Common myeloid progenitor, CD34-positive (primary cell): ENCODE results near the gene PRKCSH.
"Not testable (repeated sequence)": the region's sequence is repeated elsewhere in the genome, so short reads cannot be mapped to it uniquely, and the experiment has no call there.

Source experiments
- CTCF ChIA-PET: fragments of 350-600 bp; sonication (Branson Sonifier 250); formaldehyde crosslinking; loops from one replicate; lab custom pipeline; 2021; ENCODE audit warnings: antibody characterized with exemption; lab: Charles Lee
- POLR2A ChIA-PET: fragments of 350-600 bp; sonication (Branson Sonifier 250); formaldehyde crosslinking; loops from one replicate; lab custom pipeline; 2021; ENCODE audit warnings: antibody characterized with exemption; lab: Charles Lee
- DNase-seq, 3 donors: peaks; one replicate each; pipeline versions ENCODE4 v3.0.0 to v3.0.0-alpha.2; 2013
- H3K27ac ChIP-seq, 2 experiments: 1 replicate in 1 of 2; 2 replicates in 1 of 2; pipeline ENCODE4 v1.7.0; 2013; ENCODE audit warnings: inconsistent platforms in 2 of 2, low read length in 2 of 2, mild to moderate bottlenecking in 2 of 2, low read depth in 1 of 2, moderate library complexity in 1 of 2; ENCODE audit not compliant: severe bottlenecking in 2 of 2, insufficient read depth in 1 of 2, poor library complexity in 1 of 2
- H3K27me3 ChIP-seq, 5 experiments: replicated peaks in 2 of 5; 1 replicate in 3 of 5; 2 replicates in 2 of 5; pipeline versions ENCODE4 v1.6.1 to v1.7.0; 2013; ENCODE audit warnings: low read length in 4 of 5, mild to moderate bottlenecking in 2 of 5, moderate library complexity in 2 of 5, inconsistent platforms in 1 of 5; ENCODE audit not compliant: insufficient read depth in 5 of 5, control insufficient read depth in 4 of 5
- H3K36me3 ChIP-seq, 4 experiments: 1 replicate in 2 of 4; 2 replicates in 2 of 4; pipeline versions ENCODE4 v1.6.1 to v1.7.0; 2013; ENCODE audit warnings: low read length in 3 of 4, control low read depth in 1 of 4, mild to moderate bottlenecking in 1 of 4; ENCODE audit not compliant: control insufficient read depth in 4 of 4, insufficient read depth in 4 of 4
- H3K4me1 ChIP-seq, 4 experiments: 1 replicate in 3 of 4; 2 replicates in 1 of 4; pipeline versions ENCODE4 v1.6.1 to v1.7.1; 2013; ENCODE audit warnings: low read length in 3 of 4, mild to moderate bottlenecking in 3 of 4, control low read depth in 1 of 4, inconsistent platforms in 1 of 4, moderate library complexity in 1 of 4; ENCODE audit not compliant: control insufficient read depth in 4 of 4, insufficient read depth in 4 of 4; ENCODE audit errors: control extremely low read depth in 1 of 4
- H3K4me3 ChIP-seq, 7 experiments: 1 replicate in 4 of 7; 2 replicates in 3 of 7; pipeline versions ENCODE4 v1.5.1 to v1.7.0; 2013; ENCODE audit warnings: mild to moderate bottlenecking in 7 of 7, low read length in 6 of 7, moderate library complexity in 6 of 7, inconsistent platforms in 2 of 7, low read depth in 2 of 7, control low read depth in 1 of 7; ENCODE audit not compliant: insufficient read depth in 4 of 7, control insufficient read depth in 1 of 7; ENCODE audit errors: extremely low read depth in 1 of 7
- H3K9me3 ChIP-seq, 5 experiments: 1 replicate in 4 of 5; 2 replicates in 1 of 5; pipeline versions ENCODE4 v1.6.1 to v1.7.1; 2013; ENCODE audit warnings: low read length in 4 of 5, mild to moderate bottlenecking in 2 of 5, inconsistent platforms in 1 of 5, low read depth in 1 of 5, moderate library complexity in 1 of 5; ENCODE audit not compliant: control insufficient read depth in 4 of 5, insufficient read depth in 2 of 5; ENCODE audit errors: control extremely low read depth in 1 of 5
- WGBS: methylation state at CpG from one replicate; pipeline ENCODE4 v1.1.5; 2013; ENCODE audit not compliant: insufficient coverage; 5-methylcytosine and 5-hydroxymethylcytosine counted together

PRKCSH gene

DNA sequence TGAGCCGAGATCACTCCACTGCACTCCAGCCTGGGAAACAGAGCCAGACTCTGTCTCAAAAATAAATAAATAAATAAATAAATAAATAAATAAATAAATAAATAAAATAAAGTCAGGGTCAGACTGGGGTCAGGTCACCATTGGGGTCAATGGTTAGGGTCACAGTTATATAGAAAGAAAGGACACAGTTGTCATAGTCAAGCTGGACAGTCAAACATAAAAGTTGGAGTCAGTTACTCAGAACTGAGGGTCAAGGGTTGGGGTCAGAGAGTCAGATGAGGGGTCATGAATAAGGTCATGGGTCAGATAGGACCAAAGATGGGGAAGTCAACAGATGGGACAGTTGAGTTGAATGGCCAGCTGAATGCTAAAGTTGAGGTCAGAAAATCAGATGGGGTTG, 34.6 kb upstream of the PRKCSH start:
- ChIA-PET CTCF (interaction anchor here (0.6 kb wide), 1 partner anchor 15 kb away, joined by 3 read pairs; no protein-coding TSS in a partner anchor), POLR2A (interaction anchor here (0.6 kb wide), 1 partner anchor 42 kb away, joined by 3 read pairs; no protein-coding TSS in a partner anchor)
- H3K27ac ChIP-seq = no peak overlapping the region
- no CpG with 5 or more reads among the region's 1 CpG for WGBS
- peaks cover 0 to 3% (median 0%) of the 10 kb centered on the region in 5 experiments for H3K27me3 ChIP-seq
- no peaks in the 10 kb centered on the region for H3K36me3 ChIP-seq
- no peaks in the 10 kb centered on the region for H3K9me3 ChIP-seq
- no peak overlapping the region for H3K4me3 ChIP-seq
- H3K4me1 ChIP-seq = no peaks in the 10 kb centered on the region
- no peak for DNase-seq

DNA sequence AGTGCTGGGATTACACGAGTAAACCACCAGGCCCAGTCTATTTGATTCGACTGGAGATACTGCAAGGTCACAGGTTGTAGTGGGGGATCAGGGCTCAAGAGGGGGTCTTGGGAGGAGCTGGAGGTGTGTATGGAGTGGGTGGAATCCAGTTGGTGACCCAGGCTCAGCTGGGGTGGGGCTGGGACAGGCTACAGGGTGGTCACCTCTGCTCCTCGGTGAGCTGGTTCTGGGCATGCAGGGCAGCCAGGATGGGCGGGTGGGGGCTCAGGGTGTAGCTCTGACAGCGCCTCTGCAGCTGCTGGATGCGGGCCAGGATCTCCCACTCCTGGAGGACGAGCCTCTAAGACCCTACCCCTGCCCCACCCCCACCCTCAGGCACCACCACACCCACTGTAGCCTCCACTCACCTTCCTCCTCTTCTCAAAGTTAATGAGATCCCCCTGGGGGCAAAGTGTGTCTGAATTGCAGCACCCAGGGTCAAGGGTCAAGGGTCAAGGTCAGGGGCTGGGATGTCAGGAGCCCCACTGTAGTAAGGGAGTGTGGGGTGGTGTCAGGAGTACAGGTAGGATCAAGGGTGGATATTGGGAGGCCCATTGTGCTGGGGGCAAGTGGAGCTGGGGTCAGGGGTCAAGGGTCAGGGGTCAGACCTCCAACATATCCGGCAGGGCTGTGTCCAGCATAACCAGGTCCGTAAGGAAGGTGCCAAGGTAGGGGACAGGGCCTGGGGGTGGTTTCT, 33.5 kb upstream of the PRKCSH start:
- 93% methylated on average over 6 of the region's 9 CpGs for WGBS
- no peak overlapping the region for H3K27ac ChIP-seq
- DNase-seq = no peak
- no peaks in the 10 kb centered on the region for H3K9me3 ChIP-seq
- no peak overlapping the region for H3K4me3 ChIP-seq
- H3K27me3 ChIP-seq = peaks cover 0 to 10% (median 4%) of the 10 kb centered on the region in 5 experiments
- H3K4me1 ChIP-seq = peaks cover 0 to 3% (median 0%) of the 10 kb centered on the region in 4 experiments
- no peaks in the 10 kb centered on the region for H3K36me3 ChIP-seq
- POLR2A ChIA-PET = interaction anchor here (1.1 kb wide), 1 partner anchor 33 kb away, joined by 3 read pairs; the partner anchor contains the start of gene ODAD3
- CTCF ChIA-PET = interaction anchor here (1.1 to 1.7 kb wide), 3 partner anchors 11 to 84 kb away, joined by 3 to 5 read pairs (median 4); no protein-coding TSS in a partner anchor

DNA sequence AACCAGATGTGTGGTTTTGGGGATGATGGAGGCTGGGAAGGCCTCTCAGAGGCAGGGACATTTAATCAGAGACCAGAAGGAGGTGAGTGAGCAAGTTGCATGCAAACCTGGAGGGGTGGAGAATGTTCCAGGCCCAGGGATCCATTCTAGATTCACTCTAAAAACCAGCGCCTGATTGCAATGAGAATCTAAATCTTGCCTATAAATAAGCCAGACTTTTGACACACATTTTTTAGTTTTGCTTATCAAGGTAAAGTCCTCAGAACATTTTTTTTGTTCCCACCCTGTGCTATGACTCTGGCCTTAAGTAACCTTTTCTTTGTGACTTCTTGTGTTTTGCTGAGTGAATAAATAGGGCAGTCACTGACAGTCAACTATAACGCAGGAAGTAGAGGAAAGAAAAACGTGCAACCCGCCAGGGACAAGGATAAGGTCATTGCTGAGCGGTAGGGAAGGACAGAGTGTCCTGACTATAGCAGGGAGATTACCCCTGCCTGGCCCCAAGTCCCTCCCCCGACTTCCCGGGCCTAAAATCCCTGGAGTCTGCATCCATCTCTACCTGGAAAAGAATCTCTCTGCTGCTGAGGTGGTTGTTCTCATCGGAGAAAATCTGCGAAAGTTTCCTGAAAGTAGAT, 30.7 kb upstream of the PRKCSH start:
- Histone ChIP-seq H3K36me3 (no peaks in the 10 kb centered on the region), H3K4me3 (no peak overlapping the region), H3K9me3 (no peaks in the 10 kb centered on the region), H3K27ac (no peak overlapping the region), H3K27me3 (peaks cover 0 to 13% (median 4%) of the 10 kb centered on the region in 5 experiments), H3K4me1 (peaks cover 0 to 3% (median 0%) of the 10 kb centered on the region in 4 experiments)
- no peak for DNase-seq
- 73% methylated on average over 8 of the region's 9 CpGs for WGBS
- ChIA-PET POLR2A (no interaction called here), CTCF (interaction anchor here (1.6 to 4.4 kb wide), 3 partner anchors 13 to 23 kb away, joined by 5 to 36 read pairs (median 6); partner anchors contain the start of genes EPOR and RGL3)

DNA sequence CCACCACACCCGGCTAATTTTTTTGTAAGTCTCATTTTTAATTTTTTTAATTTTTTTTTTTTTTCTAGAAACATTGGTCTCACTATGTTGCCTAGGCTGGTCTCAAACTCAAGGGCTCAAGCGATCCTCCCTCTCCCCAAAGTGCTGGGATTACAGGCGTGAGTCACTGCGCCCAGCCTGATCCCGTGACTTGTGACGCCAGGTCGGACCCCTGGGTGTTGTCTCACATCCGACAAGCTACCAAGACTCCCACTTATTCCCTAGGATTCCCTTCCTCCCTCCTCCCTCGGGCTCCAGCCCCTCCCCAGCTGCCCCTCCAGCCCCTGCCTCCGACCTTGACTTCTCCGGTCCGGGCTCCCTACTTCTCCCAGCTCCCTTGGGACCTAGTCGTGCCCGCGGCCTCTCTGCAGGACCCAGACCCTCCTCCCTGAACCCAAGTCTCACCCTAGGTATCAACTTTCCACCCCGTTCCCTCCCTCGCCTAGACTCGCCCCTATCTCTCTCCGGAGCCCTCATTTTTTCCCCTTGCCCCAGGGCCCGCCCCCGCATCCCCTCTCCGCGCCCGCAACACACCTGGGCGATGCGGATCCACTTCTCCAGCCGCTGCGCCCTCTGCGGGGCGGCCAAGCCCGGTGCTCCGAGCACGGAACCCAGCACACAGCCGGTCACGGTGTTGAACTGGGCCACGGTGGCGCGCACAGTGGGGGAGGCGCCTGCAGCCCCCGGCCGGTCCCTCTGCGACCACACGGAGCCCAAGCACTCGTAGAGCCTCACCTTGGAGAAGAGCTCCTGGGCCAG, 29.4 kb upstream of the PRKCSH start:
- no peak for DNase-seq
- Histone ChIP-seq H3K4me1 (peaks cover 0 to 3% (median 0%) of the 10 kb centered on the region in 4 experiments), H3K4me3 (no peak overlapping the region), H3K27me3 (peaks cover 0 to 13% (median 4%) of the 10 kb centered on the region in 5 experiments), H3K36me3 (no peaks in the 10 kb centered on the region), H3K9me3 (no peaks in the 10 kb centered on the region), H3K27ac (no peak overlapping the region)
- ChIA-PET POLR2A (interaction anchor here (0.6 kb wide), 1 partner anchor 22 kb away, joined by 11 read pairs; no protein-coding TSS in a partner anchor), CTCF (interaction anchor here (0.7 to 4.4 kb wide), 10 partner anchors 9 to 138 kb away, joined by 3 to 36 read pairs (median 4); partner anchors contain the start of gene EPOR)
- 39% methylated on average over 38 of the region's 44 CpGs for WGBS

DNA sequence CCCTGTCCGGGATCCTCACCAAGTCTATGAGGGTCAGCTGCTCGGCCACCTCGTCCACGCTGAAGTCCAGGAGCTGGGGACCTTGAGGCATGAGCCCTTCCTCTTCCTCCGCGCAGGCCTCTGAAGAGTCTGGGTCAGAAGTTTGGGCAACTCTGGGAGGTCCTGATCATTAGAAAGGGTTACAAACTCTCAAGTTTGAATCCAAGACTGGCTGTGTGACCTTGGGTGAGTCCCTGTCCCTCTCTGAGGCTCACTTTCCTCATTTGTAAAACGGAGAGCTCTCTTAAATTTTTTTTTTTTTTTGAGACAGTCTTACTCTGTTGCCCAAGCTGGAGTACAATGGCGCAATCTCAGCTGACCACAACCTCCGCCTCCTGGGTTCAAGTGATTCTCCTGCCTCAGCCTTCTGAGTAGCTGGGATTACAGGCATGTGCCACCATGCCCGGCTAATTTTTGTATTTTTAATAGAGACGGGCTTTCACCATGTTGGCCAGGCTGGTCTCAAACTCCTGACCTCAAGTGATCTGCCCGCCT, 28.7 kb upstream of the PRKCSH start:
- H3K4me1 ChIP-seq, DNase-seq, H3K36me3 ChIP-seq, H3K4me3 ChIP-seq, POLR2A ChIA-PET, H3K27ac ChIP-seq, H3K9me3 ChIP-seq: not testable (repeated sequence)
- 82% methylated on average over 10 of the region's 12 CpGs for WGBS
- H3K27me3 ChIP-seq = peaks cover 0 to 13% (median 5%) of the 10 kb centered on the region in 5 experiments
- CTCF ChIA-PET = interaction anchor here (0.7 to 4.4 kb wide), 11 partner anchors 9 to 139 kb away, joined by 3 to 36 read pairs (median 4); partner anchors contain the start of gene EPOR

DNA sequence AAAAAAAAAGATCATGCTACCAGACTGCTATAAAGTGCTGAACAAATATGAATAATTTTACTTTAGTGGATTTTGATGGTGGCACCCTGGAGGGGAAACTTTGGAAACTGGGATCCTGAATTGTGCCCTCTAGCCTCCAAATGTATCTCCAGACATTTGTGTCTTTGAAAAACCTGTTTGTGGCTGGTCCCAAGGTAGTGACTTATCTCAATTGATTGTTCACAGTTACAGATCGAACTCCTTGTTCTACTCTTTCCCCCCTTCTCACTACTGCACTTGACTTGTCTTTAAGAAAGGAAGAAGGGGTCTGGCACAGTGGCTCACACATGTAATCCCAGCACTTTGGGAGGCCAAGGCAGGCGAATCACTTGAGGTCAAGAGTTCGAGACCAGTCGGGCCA, 26.8 kb upstream of the PRKCSH start:
- H3K36me3 ChIP-seq = no peaks in the 10 kb centered on the region
- no peak for DNase-seq
- H3K9me3 ChIP-seq = no peaks in the 10 kb centered on the region
- peaks cover 0 to 13% (median 5%) of the 10 kb centered on the region in 5 experiments for H3K27me3 ChIP-seq
- peaks cover 0 to 3% (median 0%) of the 10 kb centered on the region in 4 experiments for H3K4me1 ChIP-seq
- no peak overlapping the region for H3K27ac ChIP-seq
- H3K4me3 ChIP-seq = no peak overlapping the region
- WGBS = 100% methylated on average over 4 of the region's 4 CpGs
- CTCF ChIA-PET = interaction anchor here (4.4 kb wide), 1 partner anchor 26 kb away, joined by 36 read pairs; the partner anchor contains the start of gene EPOR
- POLR2A ChIA-PET = no interaction called here
